Vagina (tissue), 2 donors: ENCODE measurements around the gene CREG2. TPM values are rescaled to one million over a fixed set of nuclear protein-coding genes. Genes with fewer than 3 reads are reported as not detected.

Experiments
- DNase-seq, 2 donors: peaks; one replicate each; pipeline ENCODE4 v3.0.0-alpha.2; 2017; ENCODE audit errors: extremely low spot score in 2 of 2
- H3K27ac ChIP-seq: fragments of 200-600 bp; sonication (generic); one replicate; pipeline ENCODE4 v1.5.1; 2019
- H3K27me3 ChIP-seq: fragments of 200-600 bp; sonication (generic); one replicate; pipeline ENCODE4 v1.5.1; 2019
- H3K36me3 ChIP-seq, 2 donors: fragments of 200-600 bp; sonication (generic); one replicate each; pipeline ENCODE4 v1.5.1; 2017 to 2019
- H3K4me1 ChIP-seq: fragments of 200-600 bp; sonication (generic); one replicate; pipeline ENCODE4 v1.5.1; 2019
- H3K4me3 ChIP-seq, 2 donors: fragments of 200-600 bp; sonication (generic); 1 replicate in 1 of 2; 2 replicates in 1 of 2; pipeline ENCODE4 v1.5.1; 2016 to 2019
- H3K9me3 ChIP-seq: fragments of 200-600 bp; sonication (generic); one replicate; pipeline ENCODE4 v1.5.1; 2019
- CTCF ChIP-seq, 3 experiments: fragments of 450-650 bp in 2 of 3; fragments of 200-600 bp in 1 of 3; sonication (generic) in 1 of 3; IDR thresholded peaks; one replicate each; pipeline ENCODE4 v1.5.1; 2017 to 2019; ENCODE audit warnings: antibody characterized with exemption in 3 of 3, mild to moderate bottlenecking in 2 of 3, moderate library complexity in 2 of 3
- POLR2A ChIP-seq, 2 donors: fragments of 450-650 bp; IDR thresholded peaks; one replicate each; pipeline ENCODE4 v1.6.1; 2017; ENCODE audit warnings: antibody characterized with exemption in 2 of 2, mild to moderate bottlenecking in 2 of 2, moderate library complexity in 2 of 2
- POLR2AphosphoS5 ChIP-seq, 2 donors: sonication (generic); formaldehyde crosslinking; IDR thresholded peaks; one replicate each; pipeline ENCODE4 v1.9.0; 2017; ENCODE audit warnings: antibody characterized with exemption in 2 of 2, mild to moderate bottlenecking in 2 of 2, low read depth in 1 of 2; ENCODE audit not compliant: insufficient read depth in 1 of 2
- intact Hi-C: fragments of 100-400 bp; cut with DNase I; formaldehyde crosslinking; loops from one replicate; pipeline ENCODE4 v1.15.1; 2023
- total RNA-seq: library from RNA; depleted of rRNA; stranded (reverse); fragments of >200 nt; gene quantifications from one replicate; pipeline ENCODE4 v1.2.3, GENCODE V29; 2016

CREG2 gene
- total RNA-seq, 1 donor from 2014 or later = 0.25 TPM

GRCh38 chr2:101410114-101410513 lies 22.8 kb upstream of the CREG2 start:
- Histone ChIP-seq H3K27ac (no peak overlapping the region), H3K9me3 (no peaks in the 10 kb centered on the region), H3K4me3 (no peak overlapping the region), H3K4me1 (no peaks in the 10 kb centered on the region), H3K36me3 (no peaks in the 10 kb centered on the region), H3K27me3 (no peaks in the 10 kb centered on the region)
- TF ChIP-seq POLR2A (IDR thresholded peaks at IDR 0.05) (no peak), POLR2AphosphoS5 (IDR thresholded peaks at IDR 0.05; ENCODE audit: insufficient read depth in 1 of 2, low read depth in 1 of 2) (no peak), CTCF (IDR thresholded peaks at IDR 0.05) (no peak)
- DNase-seq = no peak
- intact Hi-C loops = no loop called here

GRCh38 chr2:101409699-101410098 lies 22.4 kb upstream of the CREG2 start:
- Histone ChIP-seq H3K36me3 (no peaks in the 10 kb centered on the region), H3K27me3 (no peaks in the 10 kb centered on the region), H3K27ac (no peak overlapping the region), H3K9me3 (no peaks in the 10 kb centered on the region), H3K4me1 (no peaks in the 10 kb centered on the region), H3K4me3 (no peak overlapping the region)
- intact Hi-C loops = no loop called here
- no peak for TF ChIP-seq POLR2AphosphoS5 (IDR thresholded peaks at IDR 0.05; ENCODE audit: insufficient read depth in 1 of 2, low read depth in 1 of 2)
- no peak for TF ChIP-seq POLR2A (IDR thresholded peaks at IDR 0.05)
- TF ChIP-seq CTCF (IDR thresholded peaks at IDR 0.05) = no peak
- DNase-seq = no peak

DNA sequence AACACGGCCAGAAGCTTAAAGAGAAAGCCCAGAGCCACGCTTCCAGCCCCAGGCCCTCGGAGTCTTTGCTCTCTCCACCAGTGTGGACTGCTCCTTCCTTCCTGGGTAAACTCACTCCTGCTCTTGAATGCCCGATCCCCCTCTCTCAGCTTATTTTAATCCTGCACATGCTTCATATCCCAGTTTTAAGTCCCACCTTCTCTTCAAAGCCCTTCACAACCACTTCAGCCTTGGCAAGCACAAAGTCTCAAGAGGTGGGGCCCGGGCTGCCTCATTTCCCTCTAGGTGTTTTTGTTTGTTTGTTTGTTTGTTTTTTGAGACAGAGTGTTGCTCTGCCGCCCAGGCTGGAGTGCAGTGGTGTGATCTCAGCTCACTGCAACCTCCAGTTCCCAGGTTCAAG lies 21.6 kb upstream of the CREG2 start:
- H3K4me1 ChIP-seq = no peaks in the 10 kb centered on the region
- DNase-seq = no peak
- no peaks in the 10 kb centered on the region for H3K36me3 ChIP-seq
- no peak overlapping the region for H3K4me3 ChIP-seq
- H3K9me3 ChIP-seq = no peaks in the 10 kb centered on the region
- no peaks in the 10 kb centered on the region for H3K27me3 ChIP-seq
- intact Hi-C loops = no loop called here
- no peak for TF ChIP-seq POLR2AphosphoS5 (IDR thresholded peaks at IDR 0.05; ENCODE audit: insufficient read depth in 1 of 2, low read depth in 1 of 2)
- no peak for TF ChIP-seq CTCF (IDR thresholded peaks at IDR 0.05)
- TF ChIP-seq POLR2A (IDR thresholded peaks at IDR 0.05) = no peak
- H3K27ac ChIP-seq = no peak overlapping the region

- DNase-seq = no peak
- Histone ChIP-seq H3K27me3 (no peaks in the 10 kb centered on the region), H3K27ac (no peak overlapping the region), H3K36me3 (no peaks in the 10 kb centered on the region), H3K4me1 (no peaks in the 10 kb centered on the region), H3K4me3 (no peak overlapping the region), H3K9me3 (no peaks in the 10 kb centered on the region)
- no peak for TF ChIP-seq POLR2AphosphoS5 (IDR thresholded peaks at IDR 0.05; ENCODE audit: insufficient read depth in 1 of 2, low read depth in 1 of 2)
- no peak for TF ChIP-seq CTCF (IDR thresholded peaks at IDR 0.05)
- no peak for TF ChIP-seq POLR2A (IDR thresholded peaks at IDR 0.05)
- intact Hi-C loops = no loop called here
Measured at GRCh38 chr2:101405351-101405899, 18.1 kb upstream of the CREG2 start.

DNA sequence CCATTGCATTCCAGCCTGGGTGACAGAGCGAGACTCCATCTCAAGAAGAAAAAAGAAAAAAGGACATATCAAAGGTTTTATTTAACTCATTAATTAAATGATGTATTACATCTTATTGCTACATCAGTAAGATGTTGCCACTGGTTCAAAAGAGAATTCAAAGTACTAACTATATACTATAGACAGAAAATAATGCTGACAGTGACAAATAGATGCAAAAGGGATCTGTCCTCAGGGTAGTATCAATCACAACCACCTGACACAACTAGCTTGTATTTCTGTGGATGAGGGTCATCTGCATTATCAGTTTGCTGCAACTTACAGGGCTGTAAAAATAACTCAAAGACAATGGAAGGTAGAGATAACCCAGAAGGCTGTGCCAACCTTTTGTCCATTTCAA lies 16.4 kb upstream of the CREG2 start:
- intact Hi-C loops = no loop called here
- no peaks in the 10 kb centered on the region for H3K9me3 ChIP-seq
- no peaks in the 10 kb centered on the region for H3K36me3 ChIP-seq
- TF ChIP-seq POLR2A (IDR thresholded peaks at IDR 0.05) (no peak), POLR2AphosphoS5 (IDR thresholded peaks at IDR 0.05; ENCODE audit: insufficient read depth in 1 of 2, low read depth in 1 of 2) (no peak), CTCF (IDR thresholded peaks at IDR 0.05) (no peak)
- no peak overlapping the region for H3K27ac ChIP-seq
- H3K4me1 ChIP-seq = no peaks in the 10 kb centered on the region
- H3K27me3 ChIP-seq = no peaks in the 10 kb centered on the region
- no peak for DNase-seq
- H3K4me3 ChIP-seq = no peak overlapping the region
